ENCODE results near the gene SORBS2.

Gene SORBS2

DNA sequence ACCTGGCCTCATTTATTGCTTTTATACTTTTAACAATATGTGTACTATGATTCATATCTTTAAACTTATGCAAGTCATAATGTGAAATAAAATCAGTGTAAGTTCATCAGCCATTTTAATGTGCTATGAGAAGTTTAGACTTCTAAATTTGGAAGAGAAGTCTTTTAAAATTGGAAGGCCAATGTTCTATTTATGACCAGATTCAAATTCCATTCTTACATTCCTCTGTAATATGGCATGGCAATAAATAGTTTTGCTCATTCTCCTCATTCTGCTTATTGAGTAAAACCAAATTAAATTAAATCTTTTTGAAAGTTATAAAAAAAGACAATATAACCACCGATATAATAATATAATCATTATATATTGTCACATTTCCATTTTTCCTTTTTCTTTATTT is 126.2 kb downstream of the SORBS2 start:
- H3K36me3 Mint-ChIP-seq, result no peaks in the 10 kb centered on the region
- H3K4me1 Mint-ChIP-seq (ENCODE audit: low read depth), result no peaks in the 10 kb centered on the region
- H3K27ac Mint-ChIP-seq, result no peak overlapping the region
- no peaks in the 10 kb centered on the region for H3K9me3 Mint-ChIP-seq (ENCODE audit: low read depth)
- no peak overlapping the region for H3K4me3 Mint-ChIP-seq
- H3K27me3 Mint-ChIP-seq, result peaks cover 4% of the 10 kb centered on the region

DNA sequence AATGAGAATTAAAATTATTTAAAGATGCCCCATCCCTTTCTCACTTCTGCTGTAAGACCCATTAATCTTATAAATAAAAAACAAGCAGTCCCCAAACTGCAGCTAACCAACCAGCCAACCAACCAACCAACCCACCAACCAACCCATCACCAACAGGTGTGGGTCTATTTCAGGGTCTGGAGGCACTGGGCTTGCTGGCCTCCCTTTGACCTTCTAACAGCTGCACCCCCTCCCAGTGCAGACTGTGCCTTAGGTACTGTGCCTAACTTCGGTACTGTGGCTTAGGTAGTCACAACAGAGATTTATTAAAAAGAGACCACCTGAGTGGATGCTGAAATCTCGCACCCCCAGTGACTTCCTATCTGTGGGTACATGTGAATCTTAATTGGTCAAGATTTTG is 128.1 kb downstream of the SORBS2 start:
- Mint-ChIP-seq H3K36me3 (no peaks in the 10 kb centered on the region), H3K9me3 (ENCODE audit: low read depth) (no peaks in the 10 kb centered on the region), H3K27me3 (peaks cover 4% of the 10 kb centered on the region)

DNA sequence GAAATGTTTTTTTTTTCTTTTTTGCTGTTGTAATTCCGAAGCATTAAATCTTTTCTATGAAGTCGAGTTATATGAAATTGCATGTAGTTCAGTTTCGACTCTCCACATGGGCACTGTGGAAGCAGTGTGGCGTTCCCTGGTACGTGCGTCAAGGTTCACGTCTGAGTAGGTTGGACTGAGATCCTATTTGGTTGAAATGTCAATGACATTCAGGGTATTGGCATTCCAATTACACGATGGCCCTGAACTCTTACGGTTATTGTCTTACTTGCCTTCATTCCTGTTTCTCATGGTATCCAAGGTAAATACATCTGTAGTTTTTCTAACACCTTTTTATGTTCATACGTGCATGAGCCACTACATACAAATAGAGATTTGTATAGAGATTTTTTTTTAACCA is 128.8 kb downstream of the SORBS2 start:
- H3K4me1 Mint-ChIP-seq (ENCODE audit: low read depth), result no peaks in the 10 kb centered on the region
- no peak overlapping the region for H3K4me3 Mint-ChIP-seq
- no peaks in the 10 kb centered on the region for H3K9me3 Mint-ChIP-seq (ENCODE audit: low read depth)
- H3K27ac Mint-ChIP-seq, result no peak overlapping the region
- peaks cover 4% of the 10 kb centered on the region for H3K27me3 Mint-ChIP-seq
- H3K36me3 Mint-ChIP-seq, result no peaks in the 10 kb centered on the region

More for the DNA sequence above, 128.1 kb downstream of the SORBS2 start:
- Mint-ChIP-seq H3K27ac (no peak overlapping the region), H3K4me1 (ENCODE audit: low read depth) (no peaks in the 10 kb centered on the region), H3K4me3 (no peak overlapping the region)

DNA sequence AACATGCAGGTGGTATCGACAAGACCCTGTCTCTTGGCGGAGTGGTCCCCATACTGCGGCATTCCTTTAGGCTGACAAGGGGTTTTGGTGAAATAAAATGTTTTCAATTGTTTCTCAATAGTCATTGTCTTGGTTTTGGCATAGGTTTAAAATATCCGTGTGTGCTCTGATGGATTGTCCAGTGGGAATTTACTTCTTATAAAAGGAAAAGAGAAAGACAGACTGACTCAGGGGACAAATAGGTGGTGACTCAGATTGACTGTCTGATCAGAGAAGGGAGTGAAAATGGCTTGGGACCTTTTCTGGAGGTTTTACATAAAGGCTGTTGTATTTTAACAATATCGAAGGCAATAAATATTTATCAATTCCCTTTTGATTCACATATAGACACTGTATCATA is 129.8 kb downstream of the SORBS2 start:
- no peak overlapping the region for H3K27ac Mint-ChIP-seq
- H3K4me1 Mint-ChIP-seq (ENCODE audit: low read depth), result no peaks in the 10 kb centered on the region
- H3K4me3 Mint-ChIP-seq, result no peak overlapping the region
- no peaks in the 10 kb centered on the region for H3K36me3 Mint-ChIP-seq
- H3K27me3 Mint-ChIP-seq, result peaks cover 1% of the 10 kb centered on the region
- no peaks in the 10 kb centered on the region for H3K9me3 Mint-ChIP-seq (ENCODE audit: low read depth)

DNA sequence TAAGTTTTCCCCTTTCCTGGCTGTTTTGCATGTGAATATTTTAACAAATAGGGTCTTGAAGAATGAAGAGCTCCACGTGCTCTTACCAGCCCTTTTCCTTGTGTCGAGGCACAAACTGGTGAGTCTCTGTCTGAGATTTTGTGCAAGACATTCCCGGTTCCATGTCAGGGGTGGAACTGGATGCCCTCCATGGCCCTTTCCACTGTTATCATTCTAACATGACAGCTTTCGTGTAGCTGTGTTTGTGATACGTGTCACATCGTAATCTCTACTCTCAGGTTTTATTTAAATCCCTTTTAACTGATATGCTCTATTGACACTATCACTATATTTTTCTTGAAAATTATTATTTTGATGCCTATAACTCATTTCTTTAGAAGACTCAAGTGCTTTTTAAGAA is 130.4 kb downstream of the SORBS2 start:
- Mint-ChIP-seq H3K4me1 (ENCODE audit: low read depth) (no peaks in the 10 kb centered on the region), H3K27ac (no peak overlapping the region), H3K36me3 (no peaks in the 10 kb centered on the region), H3K27me3 (peaks cover 1% of the 10 kb centered on the region), H3K4me3 (no peak overlapping the region), H3K9me3 (ENCODE audit: low read depth) (no peaks in the 10 kb centered on the region)

DNA sequence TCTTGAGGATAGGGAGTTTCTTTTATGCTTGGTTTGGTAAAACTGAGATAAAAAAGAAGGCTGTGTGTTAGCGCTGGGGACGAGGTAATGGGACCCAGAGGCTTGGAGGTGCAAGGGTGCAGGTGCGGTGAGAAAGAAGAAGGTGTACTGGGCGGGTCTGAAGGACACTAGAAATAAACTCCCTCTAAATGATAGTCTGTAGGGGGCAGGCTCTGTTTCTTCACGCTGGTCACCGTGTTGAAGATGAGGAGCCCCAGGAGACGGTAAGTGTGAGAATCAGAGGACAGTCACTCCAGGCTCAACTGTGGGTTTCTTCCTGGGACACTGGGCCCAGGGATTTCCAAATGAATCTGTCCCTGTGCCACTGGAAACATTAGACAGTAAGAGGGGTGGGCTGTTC is 131.4 kb downstream of the SORBS2 start:
- Mint-ChIP-seq H3K4me1 (ENCODE audit: low read depth) (no peaks in the 10 kb centered on the region), H3K27ac (no peak overlapping the region), H3K9me3 (ENCODE audit: low read depth) (no peaks in the 10 kb centered on the region), H3K4me3 (no peak overlapping the region), H3K27me3 (peaks cover 3% of the 10 kb centered on the region), H3K36me3 (no peaks in the 10 kb centered on the region)

DNA sequence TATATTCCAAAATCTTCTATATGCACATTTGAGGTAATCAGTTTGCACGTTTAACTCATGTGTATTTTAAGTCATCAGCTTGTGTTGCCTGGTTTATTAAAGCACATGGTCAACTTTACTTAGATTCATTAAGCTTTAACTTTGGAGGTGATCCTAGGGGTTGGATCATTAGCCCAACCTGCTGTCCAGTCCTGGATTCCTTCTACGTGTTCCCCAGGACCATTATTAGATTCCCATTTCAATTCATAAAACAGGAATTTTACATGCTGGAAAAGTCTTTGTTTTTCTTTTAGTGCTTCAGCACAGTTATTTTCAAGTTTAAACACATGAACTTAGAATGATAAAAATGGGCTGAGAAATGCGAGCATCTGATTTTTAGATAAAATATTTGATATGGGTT is 132.5 kb downstream of the SORBS2 start:
- no peaks in the 10 kb centered on the region for H3K4me1 Mint-ChIP-seq (ENCODE audit: low read depth)
- no peaks in the 10 kb centered on the region for H3K36me3 Mint-ChIP-seq
- H3K9me3 Mint-ChIP-seq (ENCODE audit: low read depth), result no peaks in the 10 kb centered on the region
- H3K27me3 Mint-ChIP-seq, result peaks cover 4% of the 10 kb centered on the region
- H3K4me3 Mint-ChIP-seq, result no peak overlapping the region
- no peak overlapping the region for H3K27ac Mint-ChIP-seq

DNA sequence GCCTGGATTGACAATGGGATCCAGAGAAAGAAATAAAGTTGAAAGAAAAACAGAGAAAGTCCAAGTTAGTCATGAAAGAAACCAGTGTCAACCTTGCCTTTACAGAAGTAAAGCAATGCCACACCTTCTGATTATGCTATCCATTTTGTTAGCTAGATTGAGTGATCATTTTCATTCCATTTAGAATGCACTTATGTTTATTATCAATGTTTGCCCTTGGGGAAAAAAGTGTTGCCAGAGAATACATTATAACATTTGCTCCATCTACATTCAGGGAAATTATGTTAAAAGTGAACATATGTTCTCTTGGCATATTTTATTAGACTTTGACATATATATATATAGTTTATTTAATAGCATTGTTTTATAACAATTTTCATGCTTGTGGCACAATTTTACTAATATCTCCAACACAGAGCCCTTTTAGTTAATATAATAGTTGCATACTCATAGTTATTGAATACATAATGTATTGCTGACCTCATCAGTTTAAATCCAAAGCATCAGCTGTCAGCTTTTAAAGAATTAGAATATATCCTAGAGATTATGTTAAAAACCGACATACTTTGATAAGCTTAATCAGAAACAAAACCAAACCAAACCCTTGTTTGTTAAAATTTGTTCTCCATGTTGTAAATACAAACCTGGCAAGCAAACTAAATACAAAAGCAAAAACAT is 134.2 kb downstream of the SORBS2 start:
- H3K27me3 Mint-ChIP-seq, result peaks cover 2% of the 10 kb centered on the region

DNA sequence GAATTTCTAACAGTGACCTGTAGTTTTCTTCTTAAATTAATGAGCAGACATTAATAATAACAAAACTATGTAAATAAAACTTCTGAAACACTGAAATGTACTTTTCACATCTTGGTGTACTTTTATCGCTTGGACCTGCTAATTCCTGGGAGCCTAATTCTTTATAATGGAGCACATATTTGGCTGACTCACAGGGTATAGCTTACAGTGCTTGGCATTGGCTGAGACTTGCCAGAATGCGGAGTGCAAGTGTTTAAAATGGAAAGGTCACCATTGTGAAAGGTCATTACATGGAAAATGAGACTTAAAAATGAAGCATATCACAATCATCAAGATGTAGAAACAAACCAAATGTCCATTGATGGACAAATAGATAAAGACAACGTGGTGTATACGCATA is 139.4 kb downstream of the SORBS2 start:
- Mint-ChIP-seq H3K27ac (no peak overlapping the region), H3K9me3 (ENCODE audit: low read depth) (no peaks in the 10 kb centered on the region), H3K4me1 (ENCODE audit: low read depth) (no peaks in the 10 kb centered on the region), H3K36me3 (no peaks in the 10 kb centered on the region), H3K4me3 (no peak overlapping the region), H3K27me3 (peaks cover 2% of the 10 kb centered on the region)

More for the DNA sequence above, 134.2 kb downstream of the SORBS2 start:
- H3K4me1 Mint-ChIP-seq (ENCODE audit: low read depth), result no peaks in the 10 kb centered on the region
- H3K36me3 Mint-ChIP-seq, result no peaks in the 10 kb centered on the region
- H3K4me3 Mint-ChIP-seq, result no peak overlapping the region
- H3K9me3 Mint-ChIP-seq (ENCODE audit: low read depth), result no peaks in the 10 kb centered on the region
- H3K27ac Mint-ChIP-seq, result no peak overlapping the region

DNA sequence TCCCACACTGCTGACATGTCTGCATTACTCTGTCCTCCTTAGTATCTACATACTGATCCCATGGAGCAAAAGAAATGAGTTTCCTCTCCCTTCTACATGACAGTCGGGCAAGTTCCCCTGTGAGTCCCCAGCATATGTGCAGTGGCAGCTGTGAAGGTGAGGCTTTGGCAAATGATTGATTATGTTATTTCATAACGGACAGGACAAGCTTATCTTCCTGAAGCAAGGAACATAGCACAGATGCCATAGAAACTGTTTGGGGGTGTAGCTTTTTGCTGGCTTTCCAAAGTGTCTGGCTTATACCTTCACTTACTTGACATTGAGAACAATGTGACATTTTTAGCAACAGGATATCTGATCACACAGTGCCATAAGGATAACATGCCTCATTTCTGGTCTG is 139.8 kb downstream of the SORBS2 start:
- H3K36me3 Mint-ChIP-seq, result no peaks in the 10 kb centered on the region
- H3K27ac Mint-ChIP-seq, result no peak overlapping the region
- no peaks in the 10 kb centered on the region for H3K9me3 Mint-ChIP-seq (ENCODE audit: low read depth)
- peaks cover 2% of the 10 kb centered on the region for H3K27me3 Mint-ChIP-seq
- no peak overlapping the region for H3K4me3 Mint-ChIP-seq
- H3K4me1 Mint-ChIP-seq (ENCODE audit: low read depth), result no peaks in the 10 kb centered on the region

DNA sequence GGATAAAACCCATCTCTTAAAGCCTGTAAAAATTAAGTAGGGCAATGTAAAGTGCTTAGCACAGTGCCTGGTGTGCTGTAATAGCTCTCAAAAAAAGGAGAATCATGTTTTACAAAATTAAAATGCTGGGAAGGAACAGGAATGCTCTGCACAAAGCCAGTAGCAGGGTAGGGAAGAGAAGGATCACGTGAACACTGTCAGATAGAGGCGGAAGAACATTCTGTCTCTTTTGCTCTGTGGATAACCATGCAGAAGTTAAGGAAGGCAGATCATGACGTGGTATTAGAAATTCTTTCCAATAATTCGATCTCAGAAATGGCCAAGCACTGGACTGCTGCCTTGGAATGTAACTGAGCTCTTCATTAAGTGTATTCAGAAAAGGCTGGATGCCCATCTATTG is 140.5 kb downstream of the SORBS2 start:
- H3K36me3 Mint-ChIP-seq, result no peaks in the 10 kb centered on the region
- no peaks in the 10 kb centered on the region for H3K9me3 Mint-ChIP-seq (ENCODE audit: low read depth)
- peaks cover 2% of the 10 kb centered on the region for H3K27me3 Mint-ChIP-seq
- no peaks in the 10 kb centered on the region for H3K4me1 Mint-ChIP-seq (ENCODE audit: low read depth)
- H3K4me3 Mint-ChIP-seq, result no peak overlapping the region
- H3K27ac Mint-ChIP-seq, result no peak overlapping the region

DNA sequence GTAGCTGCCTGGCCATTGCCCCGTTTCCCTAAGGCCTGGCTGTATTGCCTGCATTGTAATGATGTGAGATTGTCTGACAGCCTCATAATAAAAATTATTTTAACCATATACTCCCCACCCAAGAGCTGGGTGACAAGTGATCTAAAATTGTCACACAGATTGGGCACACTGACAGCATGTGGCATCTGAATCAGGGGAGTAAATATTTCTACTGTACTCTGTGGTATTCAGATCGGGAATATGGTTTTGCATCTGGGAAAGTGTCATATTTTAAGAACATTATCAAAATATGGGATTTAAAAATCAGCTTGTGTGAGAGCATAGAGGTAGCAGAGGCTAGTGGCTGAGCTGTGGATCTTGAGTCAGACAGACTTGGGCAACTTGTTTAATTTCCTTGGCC is 140.9 kb downstream of the SORBS2 start:
- Mint-ChIP-seq H3K36me3 (no peaks in the 10 kb centered on the region), H3K27ac (no peak overlapping the region), H3K4me3 (no peak overlapping the region), H3K27me3 (peaks cover 2% of the 10 kb centered on the region), H3K4me1 (ENCODE audit: low read depth) (no peaks in the 10 kb centered on the region), H3K9me3 (ENCODE audit: low read depth) (no peaks in the 10 kb centered on the region)

DNA sequence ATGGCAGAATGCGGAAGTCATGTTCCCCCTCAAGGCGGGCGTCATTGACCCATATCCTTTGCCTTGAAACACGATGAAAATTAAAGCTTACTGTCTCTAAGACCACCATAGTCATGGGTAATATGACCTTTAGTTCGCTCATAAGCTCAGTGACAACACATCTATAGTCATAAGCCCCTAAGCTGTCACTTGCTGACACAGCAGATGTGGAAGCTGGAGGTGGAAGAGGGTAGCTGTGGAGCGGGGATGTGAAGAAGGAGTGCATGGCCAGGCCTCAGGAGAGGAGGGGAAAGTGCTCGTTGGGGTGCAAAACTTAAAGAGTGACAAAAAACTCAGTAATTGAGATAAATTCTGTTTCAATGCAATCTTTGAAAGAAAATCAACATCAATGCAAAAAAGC is 142.7 kb downstream of the SORBS2 start:
- no peaks in the 10 kb centered on the region for H3K36me3 Mint-ChIP-seq
- no peak overlapping the region for H3K4me3 Mint-ChIP-seq
- no peaks in the 10 kb centered on the region for H3K4me1 Mint-ChIP-seq (ENCODE audit: low read depth)
- H3K27ac Mint-ChIP-seq, result no peak overlapping the region
- H3K27me3 Mint-ChIP-seq, result peaks cover 1% of the 10 kb centered on the region
- H3K9me3 Mint-ChIP-seq (ENCODE audit: low read depth), result no peaks in the 10 kb centered on the region

DNA sequence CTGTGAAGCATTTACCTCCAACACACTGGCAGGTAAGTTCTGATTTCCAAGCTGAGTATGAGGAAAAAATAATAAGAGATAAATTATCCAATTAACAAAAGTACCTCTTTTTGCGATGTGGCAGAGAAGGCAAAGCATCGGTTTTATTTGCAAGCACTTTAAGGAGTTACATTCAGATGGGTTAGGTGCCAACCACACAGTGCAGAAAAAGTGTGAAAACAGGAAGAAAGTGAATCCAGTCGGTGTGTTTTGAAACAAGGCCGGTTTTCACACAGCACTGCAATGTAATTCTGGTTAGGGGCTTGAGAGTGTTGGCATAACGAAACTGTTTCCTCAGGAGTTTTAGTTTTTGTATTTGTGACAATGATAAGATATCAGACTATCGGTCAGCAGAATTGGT is 145.8 kb downstream of the SORBS2 start:
- Mint-ChIP-seq H3K36me3 (no peaks in the 10 kb centered on the region), H3K27ac (no peak overlapping the region), H3K4me3 (no peak overlapping the region), H3K4me1 (ENCODE audit: low read depth) (no peaks in the 10 kb centered on the region), H3K9me3 (ENCODE audit: low read depth) (no peaks in the 10 kb centered on the region), H3K27me3 (peaks cover 3% of the 10 kb centered on the region)

DNA sequence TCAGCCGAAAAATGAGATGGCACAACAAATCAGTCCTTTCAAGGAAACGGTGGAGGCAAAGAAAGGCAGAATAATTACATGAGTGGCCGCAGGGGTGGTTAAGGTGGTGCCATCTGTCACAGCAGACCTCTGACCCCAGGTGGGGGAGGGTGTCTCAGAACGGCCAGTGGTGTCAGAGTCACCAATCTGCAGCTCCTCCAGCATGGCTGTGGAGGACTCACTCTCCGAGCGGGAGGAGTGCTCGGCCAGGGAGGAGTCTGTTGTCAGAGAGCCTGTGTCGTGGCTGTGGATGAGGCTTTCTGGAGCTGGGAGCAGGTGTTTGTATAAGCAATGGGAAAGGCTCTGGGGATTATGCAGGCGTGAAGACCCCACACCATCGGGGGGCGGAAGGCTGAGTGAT is 146.3 kb downstream of the SORBS2 start:
- H3K27me3 Mint-ChIP-seq, result peaks cover 3% of the 10 kb centered on the region
- H3K4me1 Mint-ChIP-seq (ENCODE audit: low read depth), result no peaks in the 10 kb centered on the region
- no peak overlapping the region for H3K4me3 Mint-ChIP-seq
- no peak overlapping the region for H3K27ac Mint-ChIP-seq
- no peaks in the 10 kb centered on the region for H3K36me3 Mint-ChIP-seq
- H3K9me3 Mint-ChIP-seq (ENCODE audit: low read depth), result no peaks in the 10 kb centered on the region

DNA sequence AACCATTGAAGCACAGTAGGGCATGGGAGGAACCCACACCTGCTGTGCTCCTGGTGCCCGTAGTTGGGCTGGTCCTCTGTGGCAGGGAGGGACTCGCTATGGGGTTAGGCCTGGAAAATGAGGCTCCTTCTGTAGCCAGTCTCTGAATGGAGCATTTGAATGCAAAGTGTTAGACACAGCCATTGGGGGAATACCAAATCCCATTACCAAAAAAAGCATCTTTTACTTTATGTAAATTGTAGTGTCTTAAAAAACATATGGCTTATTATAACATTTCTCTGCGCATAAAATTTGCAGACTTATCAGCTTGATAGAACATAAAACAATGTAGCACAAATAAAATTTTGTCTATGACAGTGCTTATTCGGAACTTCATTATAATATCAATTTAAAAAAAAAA is 147.5 kb downstream of the SORBS2 start:
- no peaks in the 10 kb centered on the region for H3K36me3 Mint-ChIP-seq
- no peaks in the 10 kb centered on the region for H3K9me3 Mint-ChIP-seq (ENCODE audit: low read depth)
- H3K27me3 Mint-ChIP-seq, result peaks cover 3% of the 10 kb centered on the region
- H3K27ac Mint-ChIP-seq, result no peak overlapping the region
- no peaks in the 10 kb centered on the region for H3K4me1 Mint-ChIP-seq (ENCODE audit: low read depth)
- no peak overlapping the region for H3K4me3 Mint-ChIP-seq

All from activated naive CD8-positive, alpha-beta T cell (primary cell).